OCI-LY1 (cell line): ENCODE results near the gene NCKAP5L.
"Not testable (repeated sequence)": the region's sequence is repeated elsewhere in the genome, so short reads cannot be mapped to it uniquely, and the experiment has no call there.

Experiments
- H2AFZ ChIP-seq: fragments of 200-600 bp; sonication (generic), shearing (Covaris generic); 2 replicates; pipeline ENCODE4 v1.6.0; 2014; ENCODE audit warnings: antibody characterized with exemption, mild to moderate bottlenecking, low read length
- H3F3A ChIP-seq: fragments of 200-600 bp; sonication (generic), shearing (Covaris generic); 2 replicates; pipeline ENCODE4 v1.6.0; 2014; ENCODE audit warnings: mild to moderate bottlenecking, antibody characterized with exemption, low read length, moderate library complexity; ENCODE audit not compliant: insufficient read depth
- H3K27ac ChIP-seq: fragments of 200-600 bp; sonication (generic); 2 replicates; pipeline ENCODE4 v1.5.1; 2014; ENCODE audit warnings: low read length, mixed run types, mild to moderate bottlenecking, low read depth; ENCODE audit not compliant: poor library complexity, severe bottlenecking
- H3K27me3 ChIP-seq: fragments of 200-600 bp; sonication (generic); 2 replicates; pipeline ENCODE4 v1.6.0; 2014; ENCODE audit warnings: antibody characterized with exemption, mild to moderate bottlenecking, low read length, moderate library complexity; ENCODE audit not compliant: insufficient read depth
- H3K36me3 ChIP-seq: fragments of 200-600 bp; sonication (generic); 2 replicates; pipeline ENCODE4 v1.6.1; 2014; ENCODE audit warnings: mild to moderate bottlenecking, antibody characterized with exemption, low read length, moderate library complexity, mixed read lengths; ENCODE audit not compliant: insufficient read depth
- H3K4me1 ChIP-seq: fragments of 200-600 bp; sonication (generic); 2 replicates; pipeline ENCODE4 v1.5.1; 2014; ENCODE audit warnings: mild to moderate bottlenecking, low read length, moderate library complexity; ENCODE audit not compliant: insufficient read depth, severe bottlenecking
- H3K4me2 ChIP-seq: fragments of 200-600 bp; sonication (generic), shearing (Covaris generic); 2 replicates; pipeline ENCODE4 v1.6.1; 2014; ENCODE audit warnings: low read length
- H3K4me3 ChIP-seq: fragments of 200-600 bp; sonication (generic); 2 replicates; pipeline ENCODE4 v1.5.1; 2014; ENCODE audit warnings: low read length, low read depth, mild to moderate bottlenecking, mixed read lengths; ENCODE audit not compliant: poor library complexity, severe bottlenecking
- H3K79me2 ChIP-seq: fragments of 200-600 bp; shearing (Covaris generic); 2 replicates; pipeline ENCODE4 v1.6.1; 2016; ENCODE audit warnings: mixed run types, low read length, mixed read lengths; ENCODE audit not compliant: insufficient read depth
- H3K9ac ChIP-seq: fragments of 200-600 bp; sonication (generic), shearing (Covaris generic); 2 replicates; pipeline ENCODE4 v1.6.1; 2014; ENCODE audit warnings: mild to moderate bottlenecking, low read length, mixed read lengths
- H3K9me2 ChIP-seq: fragments of 200-600 bp; sonication (generic), shearing (Covaris generic); 2 replicates; pipeline ENCODE4 v1.6.1; 2014; ENCODE audit warnings: low read depth, mild to moderate bottlenecking, low read length, mixed read lengths
- H3K9me3 ChIP-seq: fragments of 200-600 bp; shearing (Covaris generic); 2 replicates; pipeline ENCODE4 v1.6.1; 2014; ENCODE audit warnings: low read length, mixed read lengths
- H4K20me1 ChIP-seq: fragments of 200-600 bp; sonication (generic), shearing (Covaris generic); 2 replicates; pipeline ENCODE4 v1.6.0; 2016; ENCODE audit warnings: mild to moderate bottlenecking, low read length; ENCODE audit not compliant: insufficient read depth
- CTCF ChIP-seq: fragments of 200-600 bp; sonication (generic), shearing (Covaris generic); IDR thresholded peaks from 2 replicates; pipeline ENCODE4 v1.5.1; 2017; ENCODE audit warnings: mild to moderate bottlenecking, antibody characterized with exemption, low read length, moderate library complexity, mixed read lengths
- EZH2 ChIP-seq: fragments of 200-600 bp; sonication (generic), shearing (Covaris generic); IDR thresholded peaks from 2 replicates; pipeline ENCODE4 v1.8.0; 2017; ENCODE audit warnings: borderline replicate concordance, mixed run types, mild to moderate bottlenecking, antibody characterized with exemption, low read length, moderate library complexity, mixed read lengths

NCKAP5L gene

DNA sequence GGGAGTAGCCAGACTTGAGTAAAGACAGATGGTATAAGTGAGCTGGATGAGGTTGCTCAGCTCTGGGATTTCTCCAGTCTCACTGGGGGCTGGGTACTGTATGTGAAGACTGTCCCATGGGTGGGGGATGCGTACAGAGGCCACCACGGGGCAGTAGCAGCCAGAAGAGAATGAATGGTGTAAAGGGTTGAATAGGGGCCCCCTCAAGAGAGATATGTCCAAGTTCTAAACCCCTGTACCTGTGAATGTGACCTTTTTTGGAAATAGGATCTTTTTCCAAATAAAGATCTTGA lies 36.5 kb upstream of the NCKAP5L start:
- H3K27ac ChIP-seq = no peak overlapping the region
- H3K4me1 ChIP-seq = no peaks in the 10 kb centered on the region
- no peaks in the 10 kb centered on the region for H3F3A ChIP-seq
- TF ChIP-seq EZH2 (no peak), CTCF (no peak)
- no peaks in the 10 kb centered on the region for H3K36me3 ChIP-seq
- no peak overlapping the region for H3K4me2 ChIP-seq
- H4K20me1 ChIP-seq = no peaks in the 10 kb centered on the region
- H3K9me2 ChIP-seq = no peaks in the 10 kb centered on the region
- no peaks in the 10 kb centered on the region for H3K79me2 ChIP-seq
- H3K4me3 ChIP-seq = no peak overlapping the region
- H2AFZ ChIP-seq = no peak overlapping the region
- no peak overlapping the region for H3K9ac ChIP-seq
- H3K9me3 ChIP-seq = no peaks in the 10 kb centered on the region
- H3K27me3 ChIP-seq = no peaks in the 10 kb centered on the region; the same call in 1 of the 2 replicates

DNA sequence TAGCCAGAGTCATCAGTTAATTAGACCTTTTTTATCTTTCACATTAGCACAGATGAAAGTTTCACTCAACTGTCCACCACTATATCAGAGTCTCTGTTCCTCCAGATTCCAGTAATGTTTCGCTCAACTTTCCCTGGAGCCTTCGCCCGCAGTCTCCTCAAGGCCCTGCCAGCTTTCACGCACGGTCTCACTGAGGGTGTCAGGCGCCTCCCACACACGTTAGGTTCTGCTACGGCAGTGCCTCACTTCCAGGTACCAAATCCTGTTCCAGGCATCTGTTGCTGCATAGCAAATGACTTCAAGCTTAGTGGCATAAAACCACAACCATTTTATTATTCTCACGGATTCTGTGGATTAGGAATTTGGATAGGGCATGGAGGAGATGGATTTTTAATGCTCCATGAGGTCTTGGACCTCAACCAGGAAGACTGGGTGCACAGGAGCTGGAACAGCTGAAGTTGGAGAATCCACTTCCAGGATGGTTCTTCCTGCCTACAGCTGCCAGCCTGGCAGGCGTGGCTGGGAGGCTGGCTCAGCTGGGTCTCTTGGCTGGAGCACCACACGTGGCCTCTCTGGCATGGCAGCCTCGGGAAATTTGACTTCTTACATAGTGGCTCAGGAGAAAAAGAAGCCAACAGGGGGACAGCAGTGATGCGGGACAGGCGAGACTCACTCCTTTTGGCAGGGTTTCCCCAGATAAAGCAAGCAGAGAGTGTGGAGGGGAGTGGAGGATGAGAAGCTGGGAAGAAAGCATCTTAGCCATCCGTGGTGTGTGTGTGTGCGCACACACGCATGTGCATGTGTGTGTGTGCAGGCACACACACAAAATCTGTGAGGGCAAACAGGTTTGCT lies 36.0 kb upstream of the NCKAP5L start:
- Histone ChIP-seq H3K9ac (no peak overlapping the region), H3K27me3 (no peaks in the 10 kb centered on the region; the same call in 1 of the 2 replicates), H3K4me1 (no peaks in the 10 kb centered on the region), H3F3A (no peaks in the 10 kb centered on the region), H3K27ac (no peak overlapping the region), H4K20me1 (no peaks in the 10 kb centered on the region), H3K36me3 (no peaks in the 10 kb centered on the region), H3K79me2 (no peaks in the 10 kb centered on the region), H3K9me3 (no peaks in the 10 kb centered on the region), H3K4me3 (no peak overlapping the region), H3K4me2 (no peak overlapping the region), H3K9me2 (no peaks in the 10 kb centered on the region), H2AFZ (no peak overlapping the region)
- TF ChIP-seq CTCF (no peak), EZH2 (no peak)

GRCh38 chr12:49860921-49861320 lies 32.7 kb upstream of the NCKAP5L start:
- not testable (repeated sequence) for H3F3A ChIP-seq, H3K4me2 ChIP-seq, H3K27ac ChIP-seq, H2AFZ ChIP-seq, H4K20me1 ChIP-seq, H3K27me3 ChIP-seq, H3K79me2 ChIP-seq, H3K9me2 ChIP-seq, H3K36me3 ChIP-seq, H3K9ac ChIP-seq, H3K4me1 ChIP-seq, H3K4me3 ChIP-seq, H3K9me3 ChIP-seq

DNA sequence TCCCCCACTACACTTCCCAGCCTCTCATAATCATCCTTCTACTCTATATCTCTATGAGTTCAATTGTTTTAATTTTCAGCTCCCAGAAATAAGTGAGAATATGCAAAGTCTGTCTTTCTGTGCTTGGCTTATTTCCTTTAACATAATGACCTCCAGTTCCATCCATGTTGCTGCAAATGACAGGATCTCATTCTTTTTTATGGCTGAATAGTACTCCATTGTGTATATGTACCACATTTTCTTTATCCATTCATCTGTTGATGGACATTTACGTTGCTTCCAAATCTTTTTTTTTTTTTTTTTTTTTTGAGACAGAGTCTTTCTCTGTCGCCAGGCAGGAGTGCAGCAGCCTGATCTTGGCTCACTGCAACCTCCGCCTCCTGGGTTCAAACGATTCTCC lies 27.7 kb upstream of the NCKAP5L start:
- not testable (repeated sequence) for H3K36me3 ChIP-seq, H4K20me1 ChIP-seq, H3K9ac ChIP-seq, H3K4me2 ChIP-seq, H3K27me3 ChIP-seq, H3K9me2 ChIP-seq, H3K4me3 ChIP-seq, H3K4me1 ChIP-seq, H3K9me3 ChIP-seq, H3F3A ChIP-seq, H2AFZ ChIP-seq, H3K27ac ChIP-seq, H3K79me2 ChIP-seq
